H1 (cell line): Measurements from ENCODE around the gene SOX15. TPM values are rescaled to one million over a fixed set of nuclear protein-coding genes. Genes with fewer than 3 reads are reported as not detected.

Experiments used
- CEBPB ChIP-seq: IDR thresholded peaks from 2 replicates; pipeline ENCODE4 v1.6.1; 2012; ENCODE audit warnings: low read depth, low read length
- CHD1 ChIP-seq: IDR thresholded peaks from 2 replicates; pipeline ENCODE4 v1.6.1; 2012; ENCODE audit warnings: low read depth, low read length, improper control_type of control experiment
- RAD21 ChIP-seq, 2 experiments: IDR thresholded peaks in 1 of 2; conservative IDR thresholded peaks in 1 of 2; 2 replicates each; pipeline ENCODE4 v1.6.1; 2011; ENCODE audit warnings: low read depth in 2 of 2, low read length in 2 of 2, improper control_type of control experiment in 1 of 2, inconsistent platforms in 1 of 2, mild to moderate bottlenecking in 1 of 2, moderate library complexity in 1 of 2
- SIX5 ChIP-seq: IDR thresholded peaks from 2 replicates; pipeline ENCODE4 v1.6.1; 2011; ENCODE audit warnings: mild to moderate bottlenecking, low read depth, low read length
- polyA plus RNA-seq, 7 experiments: library from polyadenylated mRNA; depleted of rRNA in 3 of 7; stranded (reverse) in 5 of 7; unstranded in 2 of 7; fragments of >200 nt in 5 of 7; fragments of 200-250 nt in 2 of 7; gene quantifications; 1 replicate in 5 of 7; 2 replicates in 1 of 7; 4 replicates in 1 of 7; pipeline versions ENCODE4 v1.2.1 to v1.2.3, GENCODE V29; 2011 to 2013; ENCODE audit warnings: missing spikeins in 2 of 7, mixed read lengths in 2 of 7
- total RNA-seq: library from RNA; stranded (reverse); fragmentation: NEBNext Ultra II Directional; extraction: Animal tissue kit (Norgen Biotek cat#: 25700); gene quantifications from 2 replicates; pipeline ENCODE4 v1.2.1, GENCODE V29; 2021
- TF ChIP-seq, protein P1 (sequence below): IDR thresholded peaks from 2 replicates; pipeline ENCODE4 v1.6.1; 2012; ENCODE audit warnings: inconsistent platforms

The SOX15 gene
- total and polyA plus RNA-seq, 2 of the 8 experiments (the other 6 are each of a cell fraction or from before 2014, with no cell fraction given), result 14.3 to 26.8 TPM

DNA sequence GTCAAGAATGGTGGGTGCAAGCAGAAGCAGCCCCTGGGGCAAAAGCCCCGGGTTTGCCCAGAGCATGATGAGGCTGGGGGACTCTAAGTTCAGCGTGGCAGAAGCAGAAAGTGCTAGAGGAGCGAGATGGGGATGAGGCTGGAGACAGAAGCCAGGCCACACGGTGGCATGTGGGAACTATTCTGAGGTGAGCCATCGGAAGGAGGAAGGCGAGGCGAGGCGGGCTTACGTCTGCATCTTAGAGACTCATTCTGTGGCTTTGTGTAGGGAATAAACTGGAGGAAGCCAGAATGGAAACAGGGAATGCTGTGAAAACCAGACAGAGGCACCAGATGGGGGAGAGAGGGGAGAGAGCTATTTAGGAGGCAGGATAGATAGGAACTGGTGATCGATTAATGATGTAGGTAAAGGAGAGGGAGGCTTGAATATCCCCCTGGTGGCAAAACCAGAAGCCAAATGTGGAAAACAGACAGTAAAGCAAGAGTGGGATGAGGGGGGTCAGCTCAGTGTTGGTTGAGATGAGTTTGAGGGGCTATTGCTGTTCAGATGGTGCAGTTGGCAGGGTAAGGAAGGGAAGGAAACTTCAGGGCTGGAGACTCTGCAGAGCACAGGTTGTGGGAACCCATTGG, 34.5 kb downstream of the SOX15 start (continued):
- TF ChIP-seq RAD21 (IDR thresholded peaks at IDR 0.05 in 1 of 2, conservative IDR thresholded peaks at IDR 0.05 in 1 of 2; ENCODE audit: low read depth in 2 of 2, low read length in 2 of 2) (peak in 1 of 2 experiments; percentile 26; a peak in 1 of 4 replicates), CEBPB (no peak), SIX5 (no peak), CHD1 (no peak)
- TF ChIP-seq, protein P1, sequence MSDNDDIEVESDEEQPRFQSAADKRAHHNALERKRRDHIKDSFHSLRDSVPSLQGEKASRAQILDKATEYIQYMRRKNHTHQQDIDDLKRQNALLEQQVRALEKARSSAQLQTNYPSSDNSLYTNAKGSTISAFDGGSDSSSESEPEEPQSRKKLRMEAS, result peak; percentile 42; the same call in 1 of the 2 replicates
